Measurements from ENCODE around the gene VPS51. TPM values are rescaled to one million over a fixed set of nuclear protein-coding genes. Genes with fewer than 3 reads are reported as not detected.

Gene VPS51
- total and polyA plus RNA-seq, 2 of the 13 experiments (the other 11 are each of a cell fraction or from before 2014, with no cell fraction given): 76.3 to 90.6 TPM

DNA sequence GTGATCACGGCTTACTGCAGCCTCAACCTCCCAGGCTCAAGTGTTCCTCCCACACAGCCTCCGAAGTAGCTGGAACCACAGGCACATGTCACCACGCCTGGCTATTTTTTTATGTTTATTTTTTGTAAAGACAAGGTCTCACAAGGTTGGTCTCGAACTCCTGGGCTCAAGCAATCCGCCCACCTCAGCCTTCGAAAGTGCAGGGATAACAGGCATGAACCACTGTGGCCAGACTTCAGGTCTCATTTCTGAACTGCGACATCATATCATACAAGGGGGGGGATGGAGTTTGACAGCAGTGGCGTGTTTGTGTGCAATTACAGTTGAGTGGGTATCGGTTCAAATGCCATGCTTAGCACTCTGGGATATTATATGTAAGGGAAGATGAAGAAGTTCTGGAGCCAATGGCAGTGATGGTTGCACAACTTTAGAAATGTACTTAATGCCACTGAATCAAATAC, 44.6 kb upstream of the VPS51 start:
- WGBS (ENCODE audit: low lambda C conversion rate): 98% methylated on average over 9 of the region's 9 CpGs
- TF ChIP-seq NR3C1 (CRISPR knock-in tag; IDR thresholded peaks at IDR 0.05) (no peak), HNRNPUL1 (IDR thresholded peaks at IDR 0.05; ENCODE audit: low read depth, low read length) (no peak), RFX5 (IDR thresholded peaks at IDR 0.05; ENCODE audit: low read depth, low read length) (no peak), ZNF549 (CRISPR knock-in tag; IDR thresholded peaks at IDR 0.05) (no peak), SYNCRIP (IDR thresholded peaks at IDR 0.05; ENCODE audit: insufficient read depth, low read depth, low read length) (no peak), SATB2 (CRISPR knock-in tag; IDR thresholded peaks at IDR 0.05) (no peak)
- TF ChIP-seq, protein P1, sequence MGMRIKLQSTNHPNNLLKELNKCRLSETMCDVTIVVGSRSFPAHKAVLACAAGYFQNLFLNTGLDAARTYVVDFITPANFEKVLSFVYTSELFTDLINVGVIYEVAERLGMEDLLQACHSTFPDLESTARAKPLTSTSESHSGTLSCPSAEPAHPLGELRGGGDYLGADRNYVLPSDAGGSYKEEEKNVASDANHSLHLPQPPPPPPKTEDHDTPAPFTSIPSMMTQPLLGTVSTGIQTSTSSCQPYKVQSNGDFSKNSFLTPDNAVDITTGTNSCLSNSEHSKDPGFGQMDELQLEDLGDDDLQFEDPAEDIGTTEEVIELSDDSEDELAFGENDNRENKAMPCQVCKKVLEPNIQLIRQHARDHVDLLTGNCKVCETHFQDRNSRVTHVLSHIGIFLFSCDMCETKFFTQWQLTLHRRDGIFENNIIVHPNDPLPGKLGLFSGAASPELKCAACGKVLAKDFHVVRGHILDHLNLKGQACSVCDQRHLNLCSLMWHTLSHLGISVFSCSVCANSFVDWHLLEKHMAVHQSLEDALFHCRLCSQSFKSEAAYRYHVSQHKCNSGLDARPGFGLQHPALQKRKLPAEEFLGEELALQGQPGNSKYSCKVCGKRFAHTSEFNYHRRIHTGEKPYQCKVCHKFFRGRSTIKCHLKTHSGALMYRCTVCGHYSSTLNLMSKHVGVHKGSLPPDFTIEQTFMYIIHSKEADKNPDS (CRISPR knock-in tag; IDR thresholded peaks at IDR 0.05): no peak
- TF ChIP-seq, protein P2, sequence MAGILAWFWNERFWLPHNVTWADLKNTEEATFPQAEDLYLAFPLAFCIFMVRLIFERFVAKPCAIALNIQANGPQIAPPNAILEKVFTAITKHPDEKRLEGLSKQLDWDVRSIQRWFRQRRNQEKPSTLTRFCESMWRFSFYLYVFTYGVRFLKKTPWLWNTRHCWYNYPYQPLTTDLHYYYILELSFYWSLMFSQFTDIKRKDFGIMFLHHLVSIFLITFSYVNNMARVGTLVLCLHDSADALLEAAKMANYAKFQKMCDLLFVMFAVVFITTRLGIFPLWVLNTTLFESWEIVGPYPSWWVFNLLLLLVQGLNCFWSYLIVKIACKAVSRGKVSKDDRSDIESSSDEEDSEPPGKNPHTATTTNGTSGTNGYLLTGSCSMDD (CRISPR knock-in tag; IDR thresholded peaks at IDR 0.05): no peak
- H4K20me1 ChIP-seq (ENCODE audit: insufficient read depth, low read length): no peaks in the 10 kb centered on the region
- no peak overlapping the region for H3K4me3 ChIP-seq (replicated peaks in 1 of 3; ENCODE audit: insufficient read depth in 1 of 3, low read depth in 2 of 3, low read length in 3 of 3)
- H3K79me2 ChIP-seq (ENCODE audit: insufficient read depth, low read length): no peaks in the 10 kb centered on the region
- no peaks in the 10 kb centered on the region for H3K36me3 ChIP-seq (replicated peaks in 1 of 2; ENCODE audit: control insufficient read depth in 1 of 2, insufficient read depth in 2 of 2, low read length in 2 of 2)
- no peak overlapping the region for H3K4me2 ChIP-seq (ENCODE audit: low read depth, low read length)
- peaks cover 10% of the 10 kb centered on the region for H3K4me1 ChIP-seq (ENCODE audit: insufficient read depth, low read length)
- BruUV-seq (replicated peaks): no TSS peak
- ATAC-seq: no peak
- H3K9me3 ChIP-seq (ENCODE audit: low read length): no peaks in the 10 kb centered on the region
- ChIA-PET POLR2A (interaction anchor here (0.7 kb wide), 1 partner anchor 273 kb away, joined by 4 read pairs; no protein-coding TSS in a partner anchor), CTCF (ENCODE audit: low intra/inter-chr PET ratio, low total read pairs) (no interaction called here)
- no peak for DNase-seq (ENCODE audit: low spot score)
- H3K27me3 ChIP-seq (ENCODE audit: control insufficient read depth in 1 of 2, insufficient read depth in 2 of 2, low read length in 2 of 2): no peaks in the 10 kb centered on the region
- H3K9ac ChIP-seq (ENCODE audit: insufficient read depth, low read depth, low read length): no peak overlapping the region
- in situ Hi-C loops (cut with HindIII; ENCODE audit: extremely low pct_ligation_motif_present, low pct_unique_long_range_greater_than_20kb): no loop called here
- intact Hi-C loops (cut with micrococcal nuclease; ENCODE audit: unreplicated experiment): no loop called here
- no peak overlapping the region for H2AFZ ChIP-seq (ENCODE audit: low read length)
- no peak for FAIRE-seq
- H3K27ac ChIP-seq (ENCODE audit: extremely low read length, insufficient read depth, low read length): no peak overlapping the region
